Stimulated activated naive B cell treated with anti-CD40 and anti-IgM and Interleukin-4, amounts not matched to agents 10 μg/mL and 1 μg/mL and 100 μg/mL, for 72 hours (primary cell): ENCODE data around the gene NDUFAF5.

Experiments used
- ATAC-seq, 2 donors: fragments of 150-1000 bp; cut with Tn5 transposase; replicated peaks; 2 replicates each; pipeline ENCODE4 v1.10.0; 2021; ENCODE audit warnings: moderate library complexity in 1 of 2
- DNase-seq: peaks from one replicate; pipeline ENCODE4 v3.0.0; 2021
- H3K27ac Mint-ChIP-seq: one replicate; pipeline ENCODE4 v1.8.0; 2022; ENCODE audit warnings: mild to moderate bottlenecking, mixed read lengths
- H3K27me3 Mint-ChIP-seq, 2 donors: one replicate each; pipeline ENCODE4 v1.8.0; 2022; ENCODE audit warnings: mixed read lengths in 2 of 2
- H3K36me3 Mint-ChIP-seq, 2 donors: one replicate each; pipeline ENCODE4 v1.8.0; 2022; ENCODE audit warnings: mixed read lengths in 2 of 2, mild to moderate bottlenecking in 1 of 2
- H3K4me1 Mint-ChIP-seq, 2 donors: one replicate each; pipeline ENCODE4 v1.8.0; 2022; ENCODE audit warnings: mixed read lengths in 2 of 2, mild to moderate bottlenecking in 1 of 2
- H3K4me3 Mint-ChIP-seq, 2 donors: one replicate each; pipeline ENCODE4 v1.8.0; 2022; ENCODE audit warnings: mild to moderate bottlenecking in 2 of 2, mixed read lengths in 2 of 2, moderate library complexity in 1 of 2
- H3K9me3 Mint-ChIP-seq, 2 donors: one replicate each; pipeline ENCODE4 v1.8.0; 2022; ENCODE audit warnings: mixed read lengths in 2 of 2, mild to moderate bottlenecking in 1 of 2

NDUFAF5 gene

DNA sequence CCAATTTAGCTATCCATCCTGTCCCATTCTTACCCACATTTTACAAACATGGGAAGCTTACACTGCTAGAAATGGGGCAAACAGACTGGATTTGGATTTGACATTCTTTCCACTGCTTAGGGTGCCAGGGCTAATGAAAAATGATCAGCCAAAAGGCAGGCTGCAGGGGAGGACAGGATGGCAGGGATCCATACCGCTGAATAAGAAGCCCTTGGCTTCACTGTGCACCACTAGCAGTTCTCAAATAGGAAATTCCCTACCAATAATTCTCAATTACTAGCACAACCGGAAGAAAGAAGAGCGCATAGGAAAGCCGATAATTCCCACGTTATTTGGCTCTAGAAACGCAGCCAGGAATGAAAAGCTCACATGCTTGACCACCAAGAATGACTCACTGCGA lies 73.1 kb downstream of the NDUFAF5 start:
- H3K27me3 Mint-ChIP-seq, result peaks cover 15 to 17% of the 10 kb centered on the region in 2 donors
- H3K4me3 Mint-ChIP-seq, result no peak overlapping the region
- no peak overlapping the region for H3K27ac Mint-ChIP-seq
- H3K36me3 Mint-ChIP-seq, result no peaks in the 10 kb centered on the region
- H3K4me1 Mint-ChIP-seq, result no peaks in the 10 kb centered on the region
- ATAC-seq, result no peak
- H3K9me3 Mint-ChIP-seq, result peaks cover 0 to 4% of the 10 kb centered on the region in 2 donors
- no peak for DNase-seq

DNA sequence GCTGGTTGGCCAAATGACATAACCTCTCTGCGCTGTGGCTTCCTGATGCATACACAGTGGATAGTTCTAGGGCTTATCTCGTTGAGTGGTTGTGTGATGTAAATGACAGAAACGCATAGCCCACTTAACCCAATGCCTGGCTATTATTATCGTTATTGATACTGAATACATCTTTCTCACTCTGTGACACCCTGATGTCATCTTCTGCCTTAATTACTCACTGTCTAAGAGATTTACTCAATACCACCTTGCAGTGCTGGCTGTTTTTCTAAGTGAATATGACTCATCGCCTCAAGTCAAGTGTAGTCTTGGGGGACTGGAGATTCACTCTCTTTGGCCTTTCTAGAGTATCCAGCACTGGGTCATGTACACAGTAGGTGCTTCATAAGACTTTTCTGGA lies 73.6 kb downstream of the NDUFAF5 start:
- Mint-ChIP-seq H3K4me3 (no peak overlapping the region), H3K9me3 (peaks cover 0 to 4% of the 10 kb centered on the region in 2 donors), H3K36me3 (no peaks in the 10 kb centered on the region), H3K27ac (no peak overlapping the region), H3K4me1 (no peaks in the 10 kb centered on the region), H3K27me3 (peaks cover 15 to 17% of the 10 kb centered on the region in 2 donors)
- DNase-seq (no peak), ATAC-seq (no peak)

DNA sequence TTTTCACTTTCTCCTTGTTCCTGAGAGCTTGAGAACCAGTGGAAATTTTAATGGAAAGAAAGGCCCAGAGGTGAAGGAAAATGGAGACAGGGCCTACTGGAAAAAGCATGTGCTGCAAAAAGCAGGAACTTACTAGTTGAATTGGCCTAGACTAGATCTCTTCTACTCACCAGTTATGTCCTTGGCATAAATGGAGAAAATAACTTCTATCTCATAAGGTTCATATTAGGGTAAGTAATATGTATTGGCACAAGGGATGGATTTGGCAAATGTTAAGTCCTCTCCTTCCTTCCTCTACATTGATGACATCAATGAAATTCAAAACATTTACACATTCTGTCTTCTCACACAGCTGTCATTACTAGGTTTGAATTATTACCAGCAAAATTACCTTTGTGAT lies 74.0 kb downstream of the NDUFAF5 start:
- no peak for DNase-seq
- H3K27me3 Mint-ChIP-seq, result peaks cover 15 to 17% of the 10 kb centered on the region in 2 donors
- H3K4me3 Mint-ChIP-seq, result no peak overlapping the region
- no peak for ATAC-seq
- H3K4me1 Mint-ChIP-seq, result no peaks in the 10 kb centered on the region
- H3K36me3 Mint-ChIP-seq, result no peaks in the 10 kb centered on the region
- H3K9me3 Mint-ChIP-seq, result peaks cover 0 to 4% of the 10 kb centered on the region in 2 donors
- H3K27ac Mint-ChIP-seq, result no peak overlapping the region

DNA sequence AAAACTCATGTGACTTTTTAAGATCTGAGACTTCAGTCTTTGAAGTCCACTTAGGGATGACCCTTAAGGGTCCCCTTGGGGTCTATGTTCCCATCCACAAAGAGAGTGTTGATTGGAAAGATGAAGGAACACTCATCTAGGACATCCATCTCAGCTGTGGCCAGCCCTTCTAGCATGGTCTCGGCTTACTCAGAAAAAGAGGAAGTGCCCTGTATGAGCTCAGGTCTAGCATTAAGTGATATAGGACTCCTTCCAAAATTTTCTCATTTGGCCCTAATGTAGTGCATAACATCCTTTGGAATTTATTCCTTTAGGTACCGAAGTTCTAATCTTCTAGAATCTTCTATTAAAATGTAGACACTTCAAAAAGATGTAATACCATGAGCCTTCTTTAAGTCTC lies 77.4 kb downstream of the NDUFAF5 start:
- Mint-ChIP-seq H3K36me3 (no peaks in the 10 kb centered on the region), H3K9me3 (peaks cover 0 to 2% of the 10 kb centered on the region in 2 donors), H3K4me3 (no peak overlapping the region), H3K27ac (no peak overlapping the region), H3K4me1 (no peaks in the 10 kb centered on the region), H3K27me3 (peaks cover 15 to 17% of the 10 kb centered on the region in 2 donors)
- DNase-seq, result no peak
- ATAC-seq, result peak; percentile 38 to 39

DNA sequence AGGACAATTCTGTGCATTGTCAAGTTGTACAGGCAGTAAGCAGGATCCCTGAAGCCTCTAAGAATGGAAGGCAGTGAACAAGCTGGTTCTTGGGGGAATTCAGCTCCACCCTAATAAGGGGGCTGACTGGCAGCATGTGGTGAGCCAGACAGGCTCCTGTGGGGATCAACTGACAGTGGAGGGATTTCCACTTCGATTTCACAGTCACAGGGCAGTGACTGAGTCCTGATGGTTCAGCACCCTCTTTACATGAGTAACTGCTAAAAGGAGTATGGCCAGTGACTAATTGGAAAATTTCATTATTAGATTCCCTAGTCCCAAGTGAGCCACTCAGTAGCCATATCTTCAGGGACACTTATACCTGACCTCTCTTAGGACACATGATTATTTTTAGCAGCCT lies 78.4 kb downstream of the NDUFAF5 start:
- no peak overlapping the region for H3K27ac Mint-ChIP-seq
- no peak for DNase-seq
- no peaks in the 10 kb centered on the region for H3K4me1 Mint-ChIP-seq
- ATAC-seq, result no peak
- H3K27me3 Mint-ChIP-seq, result peaks cover 15 to 17% of the 10 kb centered on the region in 2 donors
- no peak overlapping the region for H3K4me3 Mint-ChIP-seq
- no peaks in the 10 kb centered on the region for H3K36me3 Mint-ChIP-seq
- H3K9me3 Mint-ChIP-seq, result peaks cover 0 to 2% of the 10 kb centered on the region in 2 donors

DNA sequence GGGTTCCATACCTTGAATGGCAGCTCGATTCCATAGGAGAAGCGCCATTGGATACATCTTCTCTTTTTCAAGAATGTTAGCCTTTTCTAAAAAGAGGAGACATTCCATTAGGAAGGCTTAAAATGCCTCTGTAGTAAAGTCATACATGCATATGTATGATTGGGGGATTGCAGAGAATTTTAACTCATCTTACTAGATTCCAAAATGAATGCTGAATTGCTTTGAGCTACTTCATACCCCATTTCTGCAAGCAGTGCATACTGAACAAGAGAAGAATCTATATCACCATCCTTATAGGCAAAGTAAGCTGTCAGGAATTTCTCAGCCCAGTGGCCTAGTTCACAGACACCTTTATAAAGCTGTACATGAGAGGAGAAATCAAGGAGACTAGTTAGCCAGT lies 80.3 kb downstream of the NDUFAF5 start:
- no peak overlapping the region for H3K27ac Mint-ChIP-seq
- DNase-seq (no peak), ATAC-seq (no peak)
- no peaks in the 10 kb centered on the region for H3K4me1 Mint-ChIP-seq
- H3K27me3 Mint-ChIP-seq, result peaks cover 12 to 13% of the 10 kb centered on the region in 2 donors
- no peaks in the 10 kb centered on the region for H3K36me3 Mint-ChIP-seq
- peaks cover 0 to 2% of the 10 kb centered on the region in 2 donors for H3K9me3 Mint-ChIP-seq
- no peak overlapping the region for H3K4me3 Mint-ChIP-seq

DNA sequence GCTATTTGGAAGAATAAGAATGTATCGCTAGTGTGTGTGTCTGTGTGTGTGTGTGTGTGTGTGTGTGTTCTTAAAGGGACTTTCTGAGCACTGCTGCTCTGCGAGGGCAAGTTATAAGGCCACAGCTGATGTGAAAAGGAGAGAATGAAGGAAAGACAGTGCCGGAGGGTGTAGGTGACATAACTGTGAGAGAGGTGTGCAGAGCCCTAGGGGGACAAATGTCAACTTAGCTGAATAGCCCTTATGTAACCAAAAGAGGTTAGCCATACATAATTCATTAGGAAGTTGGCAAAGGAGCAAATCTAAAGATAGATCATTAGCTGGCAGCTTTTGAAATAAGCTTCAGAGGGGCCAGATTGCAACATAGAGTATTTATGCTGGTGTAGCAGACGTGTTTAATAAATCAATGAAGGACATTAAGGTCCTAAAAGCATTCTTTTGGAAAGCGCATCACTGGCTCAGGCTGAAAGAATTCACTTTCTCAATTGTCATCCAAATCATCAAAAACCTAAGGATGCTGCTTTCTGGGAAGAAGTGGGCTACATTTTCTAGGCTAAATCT lies 81.0 kb downstream of the NDUFAF5 start:
- Mint-ChIP-seq H3K27me3 (peaks cover 5 to 7% of the 10 kb centered on the region in 2 donors), H3K4me3 (no peak overlapping the region), H3K9me3 (no peaks in the 10 kb centered on the region), H3K36me3 (no peaks in the 10 kb centered on the region), H3K27ac (no peak overlapping the region), H3K4me1 (no peaks in the 10 kb centered on the region)
- ATAC-seq (no peak), DNase-seq (no peak)

DNA sequence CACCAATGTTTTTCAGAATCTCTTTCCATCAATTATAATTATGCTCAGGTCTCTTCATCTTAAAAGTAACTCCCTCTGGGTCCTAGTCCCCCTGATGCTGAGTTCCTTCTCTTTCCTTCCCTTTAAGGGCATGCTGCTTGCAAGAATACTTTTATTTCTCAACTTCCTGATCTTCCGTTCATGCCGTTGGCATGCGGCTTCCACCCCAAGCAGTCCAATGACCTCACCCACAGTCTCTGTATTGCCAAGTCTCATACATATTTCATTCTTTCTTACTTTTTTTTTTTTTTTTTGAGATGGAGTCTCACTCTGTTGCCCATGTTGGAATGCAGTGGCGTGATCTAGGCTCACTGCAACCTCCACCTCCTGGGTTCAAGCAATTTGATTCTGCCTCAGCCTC lies 83.5 kb downstream of the NDUFAF5 start:
- DNase-seq (no peak), ATAC-seq (no peak)
- peaks cover 0 to 9% of the 10 kb centered on the region in 2 donors for H3K27me3 Mint-ChIP-seq
- H3K27ac Mint-ChIP-seq, result no peak overlapping the region
- H3K4me3 Mint-ChIP-seq, result no peak overlapping the region
- H3K36me3 Mint-ChIP-seq, result no peaks in the 10 kb centered on the region
- H3K9me3 Mint-ChIP-seq, result no peaks in the 10 kb centered on the region
- no peaks in the 10 kb centered on the region for H3K4me1 Mint-ChIP-seq

DNA sequence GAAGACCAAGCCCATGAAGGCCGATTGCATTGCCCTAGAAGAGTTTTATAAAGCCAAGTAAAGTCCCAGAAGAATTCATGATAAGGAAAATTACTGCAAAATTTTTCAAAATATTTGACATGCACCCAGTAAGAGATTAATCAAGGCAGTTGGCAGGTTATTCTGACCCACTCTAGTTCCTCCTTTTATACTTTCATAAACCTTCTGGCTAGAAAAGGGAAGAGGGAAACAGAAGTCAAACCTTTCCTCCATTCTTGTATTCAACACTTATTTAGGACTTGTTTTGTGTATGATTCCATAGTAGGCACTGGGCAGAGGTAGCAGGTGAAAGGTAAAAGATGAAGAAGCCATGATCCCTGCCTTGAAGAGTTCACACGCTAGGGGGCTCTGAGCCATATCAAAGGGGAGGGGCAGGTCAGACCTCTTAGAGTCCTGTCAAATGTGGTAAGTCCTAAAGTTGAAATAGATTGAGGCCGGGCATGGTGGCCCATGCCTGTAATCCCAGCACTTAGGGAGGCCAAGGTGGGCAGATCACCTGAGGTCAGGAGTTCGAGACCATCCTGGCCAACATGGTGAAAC lies 85.4 kb downstream of the NDUFAF5 start:
- DNase-seq, result no peak

More for the DNA sequence above, 85.4 kb downstream of the NDUFAF5 start:
- H3K9me3 Mint-ChIP-seq, result no peaks in the 10 kb centered on the region
- H3K27me3 Mint-ChIP-seq, result peaks cover 0 to 9% of the 10 kb centered on the region in 2 donors
- H3K4me1 Mint-ChIP-seq, result no peaks in the 10 kb centered on the region
- H3K36me3 Mint-ChIP-seq, result no peaks in the 10 kb centered on the region
- no peak overlapping the region for H3K4me3 Mint-ChIP-seq
- peak in 1 of 2 donors; percentile 34 for ATAC-seq
- H3K27ac Mint-ChIP-seq, result no peak overlapping the region
